ENCODE measurements around the gene DUSP19. TPM values are rescaled to one million over a fixed set of nuclear protein-coding genes. Genes with fewer than 3 reads are reported as not detected.

Gene DUSP19
- total and polyA plus RNA-seq, 2 of the 4 experiments (the other 2 are of a cell fraction) = 0.86 to 1.4 TPM

DNA sequence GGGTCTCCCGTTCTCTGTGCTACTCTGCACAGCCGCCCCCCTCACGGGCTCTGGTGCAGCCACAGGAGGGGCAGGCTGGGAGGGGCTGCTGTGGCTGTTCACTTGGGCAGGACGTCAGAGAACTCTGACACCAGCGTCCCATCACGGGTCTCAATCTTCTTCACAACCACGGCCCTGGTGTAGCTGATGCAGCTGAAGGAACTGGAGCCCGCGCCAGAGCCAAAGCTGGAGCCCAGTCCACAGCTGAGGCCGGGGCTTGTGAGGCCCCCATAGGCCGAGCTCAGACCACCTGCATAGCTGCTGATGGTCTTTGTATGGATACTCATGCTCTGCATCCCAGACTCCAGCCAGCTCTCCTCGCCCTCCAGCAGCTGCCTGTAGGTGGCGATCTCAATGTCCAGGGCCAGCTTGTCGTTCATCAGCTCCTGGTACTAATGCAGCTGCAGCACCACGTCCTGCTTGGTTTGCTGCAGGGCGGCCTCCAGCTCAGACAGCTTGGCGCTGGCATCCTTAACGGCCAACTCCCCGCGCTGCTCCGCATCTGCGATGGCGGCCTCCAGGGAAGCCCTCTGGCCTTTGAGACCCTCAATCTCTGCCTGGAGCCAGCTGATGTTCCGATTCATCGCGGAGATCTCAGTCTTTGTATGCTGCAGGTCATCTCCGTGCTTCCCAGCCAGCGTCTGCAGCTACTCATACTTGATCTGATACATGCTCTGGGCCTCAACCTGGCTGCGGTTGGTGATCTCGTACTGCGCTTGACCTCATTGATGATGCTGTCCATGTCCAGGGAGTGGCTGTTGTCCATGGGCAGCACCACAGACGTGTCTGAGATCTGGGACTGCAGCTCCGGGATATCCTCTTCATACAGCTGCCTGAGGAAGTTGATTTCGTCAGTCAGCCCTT lies 7.4 kb upstream of the DUSP19 start:
- Histone ChIP-seq H4K8ac (ENCODE audit: low read depth in 2 of 2, low read length in 2 of 2) (no peak overlapping the region), H3K27ac (ENCODE audit: insufficient read depth, low read length) (no peak overlapping the region), H3K36me3 (ENCODE audit: control insufficient read depth, insufficient read depth, low read length) (no peaks in the 10 kb centered on the region), H3K56ac (ENCODE audit: extremely low read depth, insufficient read depth, low read length) (no peak overlapping the region), H3K9me3 (ENCODE audit: control insufficient read depth, insufficient read depth, low read length) (peaks cover 3% of the 10 kb centered on the region; the same call in 1 of the 2 replicates), H2AFZ (replicated peaks; ENCODE audit: low read length, poor library complexity) (peak overlapping the region; percentile 77), H3K79me1 (ENCODE audit: low read depth in 1 of 2, low read length in 2 of 2) (no peaks in the 10 kb centered on the region), H4K20me1 (ENCODE audit: insufficient read depth, low read length) (no peaks in the 10 kb centered on the region), H3K4me2 (ENCODE audit: low read depth, low read length) (no peak overlapping the region), H3K9me1 (ENCODE audit: insufficient read depth, low read length) (no peaks in the 10 kb centered on the region), H3K4me1 (ENCODE audit: control insufficient read depth, insufficient read depth, low read length) (no peaks in the 10 kb centered on the region), H2BK20ac (ENCODE audit: low read depth, low read length) (no peak overlapping the region), H2AK9ac (replicated peaks; ENCODE audit: low read depth, low read length, poor library complexity) (no peak overlapping the region), H3K4me3 (ENCODE audit: insufficient read depth, low read depth, low read length) (no peak overlapping the region), H4K91ac (ENCODE audit: insufficient read depth, low read depth, low read length) (no peak overlapping the region), H3K18ac (ENCODE audit: low read depth, low read length) (no peak overlapping the region), H3K4ac (ENCODE audit: low read depth, low read length) (no peak overlapping the region), H2BK15ac (ENCODE audit: low read depth, low read length) (no peak overlapping the region), H2BK5ac (ENCODE audit: low read depth, low read length, poor library complexity, severe bottlenecking) (no peak overlapping the region), H2AK5ac (ENCODE audit: low read depth, low read length) (no peak overlapping the region), H3K23ac (ENCODE audit: low read depth, low read length) (no peak overlapping the region), H2BK120ac (ENCODE audit: low read depth, low read length) (no peak overlapping the region), H3K9ac (ENCODE audit: low read depth, low read length) (no peak overlapping the region), H3K27me3 (ENCODE audit: control insufficient read depth, insufficient read depth, low read length) (peaks cover 13% of the 10 kb centered on the region), H4K5ac (ENCODE audit: low read depth, low read length) (no peak overlapping the region), H3K14ac (replicated peaks; ENCODE audit: low read depth, low read length) (no peak overlapping the region)
- intact Hi-C loops (cut with micrococcal nuclease) = no loop called here
- dilution Hi-C loops (cut with HindIII; ENCODE audit: low sequenced_read_pairs, unreplicated experiment) = no loop called here
- DNase-seq = peak; percentile 43
- TF ChIP-seq SMC3 (IDR thresholded peaks at IDR 0.05; ENCODE audit: low read depth, low read length) (0 out of 2 replicates have a peak, but pooled peaks have one; percentile 18), RFX5 (IDR thresholded peaks at IDR 0.05; ENCODE audit: low read depth, low read length) (no peak), CTCF (conservative IDR thresholded peaks at IDR 0.05; ENCODE audit: low read depth, low read length) (peak; percentile 50), RAD21 (IDR thresholded peaks at IDR 0.05; ENCODE audit: low read length) (peak; percentile 33; the same call in 1 of the 2 replicates)
- 63% methylated on average over 16 of the region's 34 CpGs; no CpG with 5 or more reads in 1 of the 2 experiments for WGBS, 2 experiments (ENCODE audit: extremely low coverage in 2 of 2, insufficient read length in 1 of 2)
- peak; percentile 69 for ATAC-seq (ENCODE audit: low read depth)
- POLR2A ChIA-PET (ENCODE audit: unreplicated experiment) = no interaction called here
- in situ Hi-C loops (cut with MboI; ENCODE audit: low sequenced_read_pairs) = no loop called here
- CTCF ChIA-PET = interaction anchor here (0.6 kb wide), 2 partner anchors 89 to 482 kb away, joined by 4 read pairs; no protein-coding TSS in a partner anchor
- no TSS peak for BruUV-seq (replicated peaks)
